ENCODE data around the gene C2CD3.

Gene C2CD3

GRCh38 chr11:73995731-73996130 is 175.1 kb downstream of the C2CD3 start:
- H2BK120ac ChIP-seq (ENCODE audit: insufficient read depth, low read length, poor library complexity): no peak overlapping the region
- H4K8ac ChIP-seq (ENCODE audit: low read depth, low read length): no peak overlapping the region
- no peak overlapping the region for H2BK5ac ChIP-seq (ENCODE audit: low read depth, low read length, poor library complexity)
- no peak overlapping the region for H4K12ac ChIP-seq (ENCODE audit: low read depth, low read length)
- no peaks in the 10 kb centered on the region for H3K4me1 ChIP-seq (ENCODE audit: control insufficient read depth in 1 of 2, insufficient read depth in 2 of 2, low read length in 2 of 2)
- no peak overlapping the region for H3K4me2 ChIP-seq (ENCODE audit: low read length)
- no peak overlapping the region for H4K91ac ChIP-seq (ENCODE audit: low read depth, low read length)
- WGBS (ENCODE audit: extremely low coverage, insufficient coverage, insufficient read length): no CpG with 5 or more reads among the region's 2 CpGs
- H2AFZ ChIP-seq (ENCODE audit: insufficient read depth, low read length, poor library complexity): no peak overlapping the region
- no peak overlapping the region for H3K4me3 ChIP-seq (ENCODE audit: low read depth, low read length)
- H3K27ac ChIP-seq (ENCODE audit: low read depth, low read length): no peak overlapping the region
- no peak overlapping the region for H3K14ac ChIP-seq (ENCODE audit: low read length)
- H3K9me3 ChIP-seq (ENCODE audit: insufficient read depth, low read depth, low read length): no peaks in the 10 kb centered on the region
- no peaks in the 10 kb centered on the region for H3K79me1 ChIP-seq (ENCODE audit: low read length)
- no peak overlapping the region for H3K23ac ChIP-seq (ENCODE audit: low read length)
- no peak overlapping the region for H3K9ac ChIP-seq (ENCODE audit: low read length)
- no peaks in the 10 kb centered on the region for H3K27me3 ChIP-seq (ENCODE audit: insufficient read depth, low read length)
- H2AK5ac ChIP-seq (ENCODE audit: low read length): no peak overlapping the region
- DNase-seq: no peak
- no peak overlapping the region for H3K18ac ChIP-seq (ENCODE audit: low read length)
- peaks cover 0 to under 1% of the 10 kb centered on the region in 2 experiments for H3K36me3 ChIP-seq (ENCODE audit: control insufficient read depth in 1 of 2, insufficient read depth in 2 of 2, low read length in 2 of 2)
- H3K79me2 ChIP-seq (ENCODE audit: control insufficient read depth, insufficient read depth, low read length, poor library complexity): no peaks in the 10 kb centered on the region
- no peak overlapping the region for H3K4ac ChIP-seq (ENCODE audit: low read depth, low read length)
- H2BK12ac ChIP-seq (ENCODE audit: low read length): no peak overlapping the region

GRCh38 chr11:73995247-73995646 is 175.6 kb downstream of the C2CD3 start:
- no peaks in the 10 kb centered on the region for H3K79me1 ChIP-seq (ENCODE audit: low read length)
- DNase-seq: no peak
- no peaks in the 10 kb centered on the region for H3K79me2 ChIP-seq (ENCODE audit: control insufficient read depth, insufficient read depth, low read length, poor library complexity)
- no peaks in the 10 kb centered on the region for H3K9me3 ChIP-seq (ENCODE audit: insufficient read depth, low read depth, low read length)
- H3K36me3 ChIP-seq (ENCODE audit: control insufficient read depth in 1 of 2, insufficient read depth in 2 of 2, low read length in 2 of 2): no peaks in the 10 kb centered on the region
- no peak overlapping the region for H2BK120ac ChIP-seq (ENCODE audit: insufficient read depth, low read length, poor library complexity)
- no CpG with 5 or more reads among the region's 2 CpGs for WGBS (ENCODE audit: extremely low coverage, insufficient coverage, insufficient read length)
- no peak overlapping the region for H3K4me3 ChIP-seq (ENCODE audit: low read depth, low read length)
- no peak overlapping the region for H2AK5ac ChIP-seq (ENCODE audit: low read length)
- no peak overlapping the region for H3K4ac ChIP-seq (ENCODE audit: low read depth, low read length)
- H4K91ac ChIP-seq (ENCODE audit: low read depth, low read length): no peak overlapping the region
- H3K4me2 ChIP-seq (ENCODE audit: low read length): no peak overlapping the region
- no peak overlapping the region for H2AFZ ChIP-seq (ENCODE audit: insufficient read depth, low read length, poor library complexity)
- no peak overlapping the region for H4K12ac ChIP-seq (ENCODE audit: low read depth, low read length)
- H2BK5ac ChIP-seq (ENCODE audit: low read depth, low read length, poor library complexity): no peak overlapping the region
- no peak overlapping the region for H3K27ac ChIP-seq (ENCODE audit: low read depth, low read length)
- H3K9ac ChIP-seq (ENCODE audit: low read length): no peak overlapping the region
- H2BK12ac ChIP-seq (ENCODE audit: low read length): no peak overlapping the region
- no peak overlapping the region for H3K18ac ChIP-seq (ENCODE audit: low read length)
- no peaks in the 10 kb centered on the region for H3K4me1 ChIP-seq (ENCODE audit: control insufficient read depth in 1 of 2, insufficient read depth in 2 of 2, low read length in 2 of 2)
- H3K14ac ChIP-seq (ENCODE audit: low read length): no peak overlapping the region
- H3K23ac ChIP-seq (ENCODE audit: low read length): no peak overlapping the region
- no peak overlapping the region for H4K8ac ChIP-seq (ENCODE audit: low read depth, low read length)
- no peaks in the 10 kb centered on the region for H3K27me3 ChIP-seq (ENCODE audit: insufficient read depth, low read length)

GRCh38 chr11:73991471-73992006 is 179.3 kb downstream of the C2CD3 start:
- no peak overlapping the region for H3K4me2 ChIP-seq (ENCODE audit: low read length)
- H4K91ac ChIP-seq (ENCODE audit: low read depth, low read length): no peak overlapping the region
- no peak overlapping the region for H3K14ac ChIP-seq (ENCODE audit: low read length)
- H3K4ac ChIP-seq (ENCODE audit: low read depth, low read length): no peak overlapping the region
- no peaks in the 10 kb centered on the region for H3K36me3 ChIP-seq (ENCODE audit: control insufficient read depth in 1 of 2, insufficient read depth in 2 of 2, low read length in 2 of 2)
- no peak overlapping the region for H3K18ac ChIP-seq (ENCODE audit: low read length)
- DNase-seq: no peak
- H3K4me1 ChIP-seq (ENCODE audit: control insufficient read depth in 1 of 2, insufficient read depth in 2 of 2, low read length in 2 of 2): no peaks in the 10 kb centered on the region
- no peak overlapping the region for H3K27ac ChIP-seq (ENCODE audit: low read depth, low read length)
- H2AK5ac ChIP-seq (ENCODE audit: low read length): no peak overlapping the region
- no peaks in the 10 kb centered on the region for H3K79me1 ChIP-seq (ENCODE audit: low read length)
- no peak overlapping the region for H4K8ac ChIP-seq (ENCODE audit: low read depth, low read length)
- no peaks in the 10 kb centered on the region for H3K79me2 ChIP-seq (ENCODE audit: control insufficient read depth, insufficient read depth, low read length, poor library complexity)
- H2AFZ ChIP-seq (ENCODE audit: insufficient read depth, low read length, poor library complexity): no peak overlapping the region
- H4K12ac ChIP-seq (ENCODE audit: low read depth, low read length): no peak overlapping the region
- H3K9ac ChIP-seq (ENCODE audit: low read length): no peak overlapping the region
- no peaks in the 10 kb centered on the region for H3K27me3 ChIP-seq (ENCODE audit: insufficient read depth, low read length)
- no peak overlapping the region for H2BK5ac ChIP-seq (ENCODE audit: low read depth, low read length, poor library complexity)
- H3K9me3 ChIP-seq (ENCODE audit: insufficient read depth, low read depth, low read length): no peaks in the 10 kb centered on the region
- H3K23ac ChIP-seq (ENCODE audit: low read length): no peak overlapping the region
- no peak overlapping the region for H3K4me3 ChIP-seq (ENCODE audit: low read depth, low read length)
- no peak overlapping the region for H2BK120ac ChIP-seq (ENCODE audit: insufficient read depth, low read length, poor library complexity)
- H2BK12ac ChIP-seq (ENCODE audit: low read length): no peak overlapping the region
- no CpG with 5 or more reads among the region's 6 CpGs for WGBS (ENCODE audit: extremely low coverage, insufficient coverage, insufficient read length)

- Histone ChIP-seq H2BK120ac (ENCODE audit: insufficient read depth, low read length, poor library complexity) (no peak overlapping the region), H3K27ac (ENCODE audit: low read depth, low read length) (no peak overlapping the region), H3K9ac (ENCODE audit: low read length) (no peak overlapping the region), H3K27me3 (ENCODE audit: insufficient read depth, low read length) (no peaks in the 10 kb centered on the region), H4K12ac (ENCODE audit: low read depth, low read length) (no peak overlapping the region), H3K4me1 (ENCODE audit: control insufficient read depth in 1 of 2, insufficient read depth in 2 of 2, low read length in 2 of 2) (no peaks in the 10 kb centered on the region), H3K79me1 (ENCODE audit: low read length) (no peaks in the 10 kb centered on the region), H4K91ac (ENCODE audit: low read depth, low read length) (no peak overlapping the region), H3K18ac (ENCODE audit: low read length) (no peak overlapping the region), H3K79me2 (ENCODE audit: control insufficient read depth, insufficient read depth, low read length, poor library complexity) (no peaks in the 10 kb centered on the region), H3K36me3 (ENCODE audit: control insufficient read depth in 1 of 2, insufficient read depth in 2 of 2, low read length in 2 of 2) (no peaks in the 10 kb centered on the region), H3K4me3 (ENCODE audit: low read depth, low read length) (no peak overlapping the region), H3K23ac (ENCODE audit: low read length) (no peak overlapping the region), H3K4me2 (ENCODE audit: low read length) (no peak overlapping the region), H2AK5ac (ENCODE audit: low read length) (no peak overlapping the region), H2BK5ac (ENCODE audit: low read depth, low read length, poor library complexity) (no peak overlapping the region), H3K4ac (ENCODE audit: low read depth, low read length) (no peak overlapping the region), H3K9me3 (ENCODE audit: insufficient read depth, low read depth, low read length) (no peaks in the 10 kb centered on the region), H4K8ac (ENCODE audit: low read depth, low read length) (no peak overlapping the region), H2AFZ (ENCODE audit: insufficient read depth, low read length, poor library complexity) (no peak overlapping the region), H3K14ac (ENCODE audit: low read length) (no peak overlapping the region), H2BK12ac (ENCODE audit: low read length) (no peak overlapping the region)
- DNase-seq: no peak
- no CpG with 5 or more reads among the region's 2 CpGs for WGBS (ENCODE audit: extremely low coverage, insufficient coverage, insufficient read length)
These were observed 180.1 kb downstream of the C2CD3 start for GRCh38 chr11:73990730-73991129.

Data from trophoblast cell (in vitro differentiated cells and primary cell).